ENCODE results near the gene HBQ1.
"Not testable (repeated sequence)": the region's sequence is repeated elsewhere in the genome, so short reads cannot be mapped to it uniquely, and the experiment has no call there.

HBQ1 gene

DNA sequence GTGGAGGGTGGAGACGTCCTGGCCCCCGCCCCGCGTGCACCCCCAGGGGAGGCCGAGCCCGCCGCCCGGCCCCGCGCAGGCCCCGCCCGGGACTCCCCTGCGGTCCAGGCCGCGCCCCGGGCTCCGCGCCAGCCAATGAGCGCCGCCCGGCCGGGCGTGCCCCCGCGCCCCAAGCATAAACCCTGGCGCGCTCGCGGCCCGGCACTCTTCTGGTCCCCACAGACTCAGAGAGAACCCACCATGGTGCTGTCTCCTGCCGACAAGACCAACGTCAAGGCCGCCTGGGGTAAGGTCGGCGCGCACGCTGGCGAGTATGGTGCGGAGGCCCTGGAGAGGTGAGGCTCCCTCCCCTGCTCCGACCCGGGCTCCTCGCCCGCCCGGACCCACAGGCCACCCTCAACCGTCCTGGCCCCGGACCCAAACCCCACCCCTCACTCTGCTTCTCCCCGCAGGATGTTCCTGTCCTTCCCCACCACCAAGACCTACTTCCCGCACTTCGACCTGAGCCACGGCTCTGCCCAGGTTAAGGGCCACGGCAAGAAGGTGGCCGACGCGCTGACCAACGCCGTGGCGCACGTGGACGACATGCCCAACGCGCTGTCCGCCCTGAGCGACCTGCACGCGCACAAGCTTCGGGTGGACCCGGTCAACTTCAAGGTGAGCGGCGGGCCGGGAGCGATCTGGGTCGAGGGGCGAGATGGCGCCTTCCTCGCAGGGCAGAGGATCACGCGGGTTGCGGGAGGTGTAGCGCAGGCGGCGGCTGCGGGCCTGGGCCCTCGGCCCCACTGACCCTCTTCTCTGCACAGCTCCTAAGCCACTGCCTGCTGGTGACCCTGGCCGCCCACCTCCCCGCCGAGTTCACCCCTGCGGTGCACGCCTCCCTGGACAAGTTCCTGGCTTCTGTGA lies 3.5 kb upstream of the HBQ1 start, which contains the start of gene HBA1:
HBA1 (plus strand) TSS at position 204 of the 906 bp plus-strand sequence; CDS start at position 241, 37 bp downstream.
- not testable (repeated sequence) for DNase-seq

DNA sequence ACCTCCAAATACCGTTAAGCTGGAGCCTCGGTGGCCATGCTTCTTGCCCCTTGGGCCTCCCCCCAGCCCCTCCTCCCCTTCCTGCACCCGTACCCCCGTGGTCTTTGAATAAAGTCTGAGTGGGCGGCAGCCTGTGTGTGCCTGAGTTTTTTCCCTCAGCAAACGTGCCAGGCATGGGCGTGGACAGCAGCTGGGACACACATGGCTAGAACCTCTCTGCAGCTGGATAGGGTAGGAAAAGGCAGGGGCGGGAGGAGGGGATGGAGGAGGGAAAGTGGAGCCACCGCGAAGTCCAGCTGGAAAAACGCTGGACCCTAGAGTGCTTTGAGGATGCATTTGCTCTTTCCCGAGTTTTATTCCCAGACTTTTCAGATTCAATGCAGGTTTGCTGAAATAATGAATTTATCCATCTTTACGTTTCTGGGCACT lies 2.9 kb upstream of the HBQ1 start:
- no peak for DNase-seq

DNA sequence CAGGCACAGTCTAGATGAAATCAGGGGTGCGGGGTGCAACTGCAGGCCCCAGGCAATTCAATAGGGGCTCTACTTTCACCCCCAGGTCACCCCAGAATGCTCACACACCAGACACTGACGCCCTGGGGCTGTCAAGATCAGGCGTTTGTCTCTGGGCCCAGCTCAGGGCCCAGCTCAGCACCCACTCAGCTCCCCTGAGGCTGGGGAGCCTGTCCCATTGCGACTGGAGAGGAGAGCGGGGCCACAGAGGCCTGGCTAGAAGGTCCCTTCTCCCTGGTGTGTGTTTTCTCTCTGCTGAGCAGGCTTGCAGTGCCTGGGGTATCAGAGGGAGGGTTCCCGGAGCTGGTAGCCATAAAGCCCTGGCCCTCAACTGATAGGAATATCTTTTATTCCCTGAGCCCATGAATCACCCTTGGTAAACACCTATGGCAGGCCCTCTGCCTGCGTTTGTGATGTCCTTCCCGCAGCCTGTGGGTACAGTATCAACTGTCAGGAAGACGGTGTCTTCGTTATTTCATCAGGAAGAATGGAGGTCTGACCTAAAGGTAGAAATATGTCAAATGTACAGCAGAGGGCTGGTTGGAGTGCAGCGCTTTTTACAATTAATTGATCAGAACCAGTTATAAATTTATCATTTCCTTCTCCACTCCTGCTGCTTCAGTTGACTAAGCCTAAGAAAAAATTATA lies 2.1 kb upstream of the HBQ1 start:
- no peak for DNase-seq

DNA sequence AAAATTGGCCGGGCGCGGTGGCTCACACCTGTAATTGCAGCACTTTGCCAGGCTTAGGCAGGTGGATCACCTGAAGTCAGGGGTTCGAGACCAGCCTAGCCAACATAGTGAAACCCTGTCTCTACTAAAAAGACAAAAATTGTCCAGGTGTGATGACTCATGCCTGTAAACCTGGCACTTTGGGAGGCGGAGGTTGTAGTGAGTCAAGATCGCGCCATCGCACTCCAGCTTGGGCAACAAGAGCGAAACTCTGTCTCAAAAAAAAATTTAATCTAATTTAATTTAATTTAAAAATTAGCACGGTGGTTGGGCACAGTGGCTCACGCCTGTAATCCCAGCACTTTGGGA lies 1.6 kb upstream of the HBQ1 start:
- no peak for DNase-seq

DNA sequence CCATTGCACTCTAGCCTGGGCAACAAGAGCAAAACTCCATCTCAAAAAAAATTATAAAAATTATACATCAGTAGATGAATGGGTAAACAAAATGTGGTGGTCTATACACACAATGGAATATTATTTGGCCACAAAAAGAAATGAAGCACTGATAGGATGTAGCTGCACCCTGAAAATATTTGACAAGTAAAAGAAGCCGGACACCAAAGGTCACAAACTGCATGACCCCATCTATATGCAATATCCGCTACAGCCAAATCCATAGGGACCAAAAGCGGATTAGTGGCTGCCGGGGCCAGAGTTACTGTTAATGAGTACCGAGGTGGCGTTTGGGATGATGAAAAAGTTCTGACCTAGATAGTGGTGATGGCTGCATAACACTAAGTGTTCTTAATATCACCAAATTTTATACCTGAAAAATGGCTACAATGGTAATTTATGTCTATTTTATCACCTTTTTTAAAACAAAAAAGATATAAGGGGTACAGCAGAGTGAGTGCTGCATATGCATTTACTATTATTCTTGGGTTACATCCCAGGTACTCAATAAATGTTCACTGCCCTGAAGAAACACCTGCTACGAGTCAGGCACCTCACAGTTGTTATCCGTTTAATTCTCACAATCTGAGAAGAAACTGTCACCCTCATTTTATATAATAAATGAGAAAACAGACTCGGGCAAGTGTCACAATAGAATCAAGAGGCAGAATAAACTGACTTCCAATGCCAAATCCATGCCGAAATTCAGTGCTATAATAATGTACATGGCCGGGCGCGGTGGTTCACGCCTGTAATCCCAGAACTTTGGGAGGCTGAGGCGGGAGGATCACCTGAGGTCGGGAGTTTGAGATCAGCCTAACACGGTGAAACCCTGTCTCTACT lies 807 bp upstream of the HBQ1 start:
- DNase-seq = no peak

DNA sequence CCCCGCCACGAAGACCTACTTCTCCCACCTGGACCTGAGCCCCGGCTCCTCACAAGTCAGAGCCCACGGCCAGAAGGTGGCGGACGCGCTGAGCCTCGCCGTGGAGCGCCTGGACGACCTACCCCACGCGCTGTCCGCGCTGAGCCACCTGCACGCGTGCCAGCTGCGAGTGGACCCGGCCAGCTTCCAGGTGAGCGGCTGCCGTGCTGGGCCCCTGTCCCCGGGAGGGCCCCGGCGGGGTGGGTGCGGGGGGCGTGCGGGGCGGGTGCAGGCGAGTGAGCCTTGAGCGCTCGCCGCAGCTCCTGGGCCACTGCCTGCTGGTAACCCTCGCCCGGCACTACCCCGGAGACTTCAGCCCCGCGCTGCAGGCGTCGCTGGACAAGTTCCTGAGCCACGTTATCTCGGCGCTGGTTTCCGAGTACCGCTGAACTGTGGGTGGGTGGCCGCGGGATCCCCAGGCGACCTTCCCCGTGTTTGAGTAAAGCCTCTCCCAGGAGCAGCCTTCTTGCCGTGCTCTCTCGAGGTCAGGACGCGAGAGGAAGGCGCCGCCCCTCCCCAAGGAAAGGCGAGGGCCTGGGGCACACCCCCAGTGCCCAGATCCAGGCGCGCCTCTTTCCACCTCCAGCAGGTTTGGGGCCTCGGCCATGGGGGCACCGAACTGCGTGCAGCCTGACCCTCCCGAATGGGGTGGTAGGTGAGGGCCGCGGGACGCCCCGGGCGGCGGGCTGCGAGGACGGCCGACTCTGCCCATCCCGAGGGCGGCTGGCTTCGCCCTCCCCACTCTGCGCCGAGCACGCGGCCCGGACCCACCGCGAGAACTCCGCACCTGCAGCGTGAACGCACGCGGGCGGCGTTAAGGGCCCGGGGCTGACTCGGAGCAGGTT lies 664 bp downstream of the HBQ1 start:
- no peak for DNase-seq

DNA sequence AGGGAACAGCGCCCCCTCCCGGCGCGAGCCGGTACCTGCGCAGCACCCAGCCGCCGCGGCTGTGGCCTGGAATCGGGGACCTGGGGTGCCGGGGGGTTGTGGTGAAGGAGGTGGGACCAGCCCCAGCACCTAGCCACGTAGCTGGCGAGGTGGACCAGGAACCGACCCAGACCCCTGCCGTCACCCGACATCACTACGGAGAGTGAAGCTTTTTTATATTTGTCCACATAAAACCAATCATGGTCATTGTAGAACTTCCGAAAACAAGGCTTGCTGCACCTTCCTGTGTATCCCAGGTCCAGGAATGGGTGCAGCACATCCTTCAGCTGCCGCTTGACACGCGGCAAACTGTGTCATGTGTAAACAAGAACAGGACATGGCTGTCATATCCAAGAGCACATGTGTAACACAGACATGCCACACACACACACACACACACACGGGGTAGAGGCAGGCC lies 1.3 kb downstream of the HBQ1 start:
- no peak for DNase-seq

DNA sequence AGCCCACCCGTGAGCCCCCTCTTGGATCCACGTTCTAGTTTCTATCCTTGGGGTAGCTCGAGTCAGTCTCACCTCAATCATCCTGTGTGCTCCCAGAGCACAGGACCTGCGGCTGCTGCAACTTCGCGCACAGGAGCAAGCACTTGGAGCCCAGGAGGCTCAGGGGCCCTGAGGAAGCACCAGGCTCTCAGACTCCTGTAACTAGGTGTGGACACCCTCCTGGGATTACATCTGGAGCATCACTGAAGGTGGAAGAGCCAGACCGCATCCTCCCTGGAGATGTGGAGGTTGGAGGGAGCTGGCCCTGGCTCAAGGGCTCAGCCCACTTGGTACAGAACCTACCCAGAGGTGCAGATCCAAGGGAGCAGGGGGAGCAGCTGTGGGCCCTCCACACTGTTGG lies 2.7 kb downstream of the HBQ1 start:
- DNase-seq = no peak

- no peak for DNase-seq
Observed at GRCh38 chr16:185213-185612, 5.0 kb downstream of the HBQ1 start.

GRCh38 chr16:185691-186090 lies 5.4 kb downstream of the HBQ1 start:
- DNase-seq = no peak

DNA sequence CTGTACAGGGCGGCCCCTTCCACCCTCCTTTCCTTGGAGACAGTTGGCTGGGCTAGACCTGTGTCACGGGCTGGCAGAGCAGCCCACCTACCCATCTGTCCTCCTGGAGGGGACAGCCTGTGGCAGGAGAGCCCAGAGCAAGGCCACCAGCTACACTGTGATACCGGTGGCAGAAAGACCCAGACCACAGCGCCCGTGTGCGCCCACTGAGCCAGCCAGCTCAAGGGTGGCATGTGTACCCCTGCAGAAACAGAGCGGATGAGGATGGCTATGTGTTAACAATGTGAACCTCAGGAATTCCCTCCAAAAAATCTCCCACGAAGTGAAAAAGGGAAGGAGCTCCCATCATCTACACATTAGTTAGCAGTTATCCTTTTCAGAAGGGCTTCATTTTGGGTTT lies 7.1 kb downstream of the HBQ1 start:
- no peak for DNase-seq

- no peak for DNase-seq
Observed at GRCh38 chr16:188674-189073, 8.4 kb downstream of the HBQ1 start.

DNA sequence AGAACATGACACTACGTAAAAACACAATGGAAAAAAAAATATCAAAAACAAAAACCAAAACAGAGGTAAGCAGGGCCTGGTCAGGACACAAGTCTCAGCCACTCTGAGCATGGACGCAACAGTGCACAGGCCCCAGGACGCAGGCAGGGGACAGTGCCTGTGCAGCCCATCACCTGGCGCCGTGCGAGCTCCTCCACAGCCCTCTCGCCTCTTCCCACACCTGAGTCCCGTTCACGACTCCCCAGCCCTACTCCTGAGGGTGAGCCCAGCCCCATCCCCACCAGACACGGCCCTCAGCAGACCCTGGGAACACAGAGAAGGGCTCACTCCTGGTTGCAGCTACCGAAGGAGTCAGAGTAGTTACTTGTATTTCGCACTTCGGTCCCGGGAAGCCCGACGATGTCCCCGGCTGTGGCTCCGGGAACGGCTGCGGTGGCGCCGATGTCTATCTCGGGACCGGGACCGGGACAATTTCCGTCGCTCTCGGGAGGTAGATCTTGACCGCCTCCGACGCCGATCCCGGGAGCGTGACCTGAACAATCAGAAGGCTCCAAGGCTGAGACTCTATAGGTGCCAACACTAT lies 9.4 kb downstream of the HBQ1 start:
- no peak for DNase-seq

- DNase-seq = no peak
Observed at GRCh38 chr16:191831-192230, 11.6 kb downstream of the HBQ1 start.

DNA sequence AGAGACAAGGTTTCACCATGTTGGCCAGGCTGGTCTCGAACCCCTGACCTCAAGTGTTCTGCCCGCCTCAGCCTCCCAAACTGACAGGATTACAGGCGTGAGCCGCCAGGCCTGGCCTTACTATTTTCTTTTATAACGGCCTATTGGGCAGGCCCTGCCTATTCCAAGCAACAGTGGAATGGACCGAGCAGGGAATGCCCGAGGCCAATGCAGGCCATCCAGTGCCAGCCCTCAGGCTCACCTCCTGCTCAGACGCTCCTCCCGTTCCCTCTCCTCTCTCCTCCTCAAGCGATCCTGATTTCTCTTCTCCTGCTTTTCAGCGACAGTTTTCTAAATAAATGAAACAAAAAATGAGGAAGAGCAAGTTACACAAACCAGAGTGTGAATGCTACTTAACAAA lies 12.4 kb downstream of the HBQ1 start:
- DNase-seq = no peak

DNA sequence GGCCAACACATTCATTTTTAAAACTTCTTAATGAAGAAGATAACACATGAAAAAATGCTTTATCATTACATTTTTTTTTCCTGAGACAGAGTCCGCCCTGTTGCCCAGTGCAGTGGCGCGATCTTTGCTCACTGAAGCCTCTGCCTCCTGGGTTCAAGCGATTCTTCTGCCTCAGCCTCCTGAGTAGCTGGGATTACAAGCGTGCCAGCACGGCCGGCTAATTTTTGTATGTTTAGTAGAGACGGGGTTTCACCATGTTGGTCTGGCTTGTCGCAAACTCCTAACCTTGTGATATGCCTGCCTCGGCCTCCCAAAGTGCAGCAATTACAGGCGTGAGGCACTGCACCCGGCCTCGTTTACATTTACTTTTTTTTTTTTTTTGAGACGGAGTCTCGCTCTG lies 13.2 kb downstream of the HBQ1 start:
- DNase-seq = no peak

- DNase-seq = no peak
Observed at GRCh38 chr16:194516-194915, 14.3 kb downstream of the HBQ1 start.

DNA sequence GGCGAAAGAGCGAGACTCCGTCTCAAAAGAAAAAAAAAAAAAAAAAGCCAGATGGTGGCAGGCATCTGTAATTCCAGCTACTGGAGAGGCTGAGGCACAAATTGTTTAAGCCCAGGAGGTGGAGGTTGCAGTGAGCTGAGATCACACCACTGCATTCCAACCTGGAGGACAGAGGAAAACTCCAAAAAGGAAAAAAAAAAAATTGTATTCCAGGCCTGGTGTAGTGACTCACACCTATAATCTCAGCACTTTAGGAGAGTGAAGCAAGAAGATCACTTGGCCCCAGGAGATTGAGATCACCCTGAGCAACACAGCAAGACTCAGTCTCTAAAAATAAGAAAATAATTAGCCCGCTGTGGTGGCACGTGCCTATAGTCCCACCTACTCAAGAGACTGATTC lies 20.1 kb downstream of the HBQ1 start:
- DNase-seq = no peak

- DNase-seq = no peak
Observed at GRCh38 chr16:203246-203645, 23.0 kb downstream of the HBQ1 start.

- not testable (repeated sequence) for DNase-seq
Observed at GRCh38 chr16:204046-204445, 23.8 kb downstream of the HBQ1 start.

GRCh38 chr16:209359-209758 lies 29.1 kb downstream of the HBQ1 start:
- not testable (repeated sequence) for DNase-seq
